Urothelium cell line (cell line): Measurements from ENCODE around the gene TRNT1.

Experiments used
- DNase-seq: peaks from one replicate; pipeline ENCODE4 v3.0.0; 2011; ENCODE audit warnings: low spot score, mixed read lengths
- FAIRE-seq: peaks from 2 replicates; lab custom pipeline; 2011; peaks lifted over from hg19 to GRCh38; lab: Jason Lieb, UNC

Gene TRNT1

DNA sequence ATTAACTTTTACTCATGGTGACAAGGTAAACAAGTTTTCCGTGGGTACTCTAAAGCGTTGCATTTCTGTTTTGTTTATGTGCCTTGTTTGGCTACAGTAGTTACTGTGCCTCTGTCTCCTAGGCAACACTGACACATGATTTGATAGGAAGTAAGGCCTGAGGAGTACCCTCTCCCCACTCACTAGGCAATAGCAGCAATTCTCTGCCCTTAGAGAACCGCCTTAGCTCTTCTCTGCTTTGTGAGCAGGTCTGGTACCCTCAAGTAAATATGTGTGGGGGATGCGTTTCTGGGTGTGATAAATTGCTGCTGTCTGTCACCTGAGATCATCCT is 16.5 kb upstream of the TRNT1 start, which contains the start of gene IL5RA:
TSS of gene IL5RA (minus strand) at position 76 of the 332 bp plus-strand sequence. CDS start 5,390 bp downstream, outside the sequence.
- no peak for DNase-seq
- no peak for FAIRE-seq

DNA sequence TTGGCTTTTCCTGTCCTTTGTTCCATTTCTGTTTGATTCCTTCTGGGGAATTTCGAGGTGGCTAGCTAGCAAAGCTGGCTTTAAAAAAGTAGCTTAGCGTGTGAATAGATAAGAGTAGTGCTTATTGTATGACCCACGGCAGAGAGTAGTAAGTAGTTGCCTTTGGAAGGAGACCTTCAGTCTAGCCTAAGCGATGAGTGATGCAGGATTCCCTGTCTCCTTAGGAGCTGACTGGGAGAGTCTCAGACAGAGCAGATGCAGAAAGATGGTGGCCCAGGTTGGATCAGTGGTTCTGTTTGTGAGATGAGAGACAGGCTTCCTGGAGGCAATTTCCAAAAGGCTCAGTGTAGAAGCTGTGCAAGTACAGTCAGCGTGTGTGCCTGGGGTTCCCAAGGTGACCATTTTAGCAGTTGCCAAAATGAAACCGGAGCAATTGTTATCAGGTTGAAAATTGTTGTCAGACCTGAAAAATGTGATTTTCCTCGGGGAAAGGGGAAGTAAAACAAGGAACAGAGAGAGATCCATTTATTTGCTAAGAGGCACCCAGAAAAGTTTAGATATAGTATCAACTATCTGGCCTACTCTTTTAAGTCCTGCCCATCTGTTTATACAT is 15.9 kb upstream of the TRNT1 start:
- FAIRE-seq (no peak), DNase-seq (no peak)

DNA sequence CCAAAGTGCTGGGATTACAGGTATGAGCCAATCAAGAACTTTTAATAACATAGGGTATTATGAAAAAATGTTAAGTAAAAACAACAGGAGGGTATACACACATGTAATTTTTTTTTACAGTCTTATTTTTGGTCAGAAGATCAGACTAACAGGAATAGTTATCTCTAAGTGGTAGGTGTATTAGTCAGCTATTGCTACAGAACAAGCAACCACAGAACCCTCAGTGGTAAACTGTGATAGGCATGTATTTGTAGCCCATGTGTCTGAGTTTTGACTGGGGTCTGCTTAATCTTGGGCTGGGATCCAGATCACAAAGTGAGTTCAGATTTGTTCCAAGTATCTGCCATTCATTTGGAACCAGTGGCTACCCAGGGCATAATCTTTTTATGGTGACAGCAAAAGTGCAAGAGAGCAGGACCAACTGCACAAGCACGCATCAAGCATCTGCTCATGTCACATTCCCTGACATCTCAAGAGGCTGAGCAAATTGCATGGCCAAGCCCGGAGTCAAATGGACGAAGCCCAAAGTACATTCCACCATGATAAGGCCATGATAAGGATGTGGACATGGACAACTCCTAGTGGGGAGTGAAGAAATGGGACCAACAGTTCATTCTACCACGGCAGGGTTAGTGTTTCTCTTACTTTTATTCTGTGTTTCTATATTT is 13.6 kb upstream of the TRNT1 start:
- DNase-seq (no peak), FAIRE-seq (no peak)

DNA sequence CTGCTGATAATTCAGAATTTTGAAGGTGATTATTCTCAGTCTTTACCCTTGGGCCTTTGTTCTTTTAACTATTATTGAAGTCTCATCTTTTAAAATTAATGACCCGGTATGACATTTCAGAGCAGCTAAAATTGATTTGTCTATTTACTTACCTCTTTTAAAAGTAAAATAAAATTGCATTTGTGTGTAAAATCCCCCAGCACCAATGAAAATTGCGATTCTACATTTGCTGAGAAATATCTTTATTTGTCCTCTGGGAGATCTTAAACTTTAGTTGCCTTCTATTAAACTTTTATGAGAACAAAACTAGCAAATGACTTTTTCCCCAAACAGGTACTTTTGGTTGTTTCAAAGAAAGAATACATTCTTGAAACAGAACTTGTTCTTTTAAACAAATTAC is 9.1 kb upstream of the TRNT1 start:
- FAIRE-seq (no peak), DNase-seq (no peak)

DNA sequence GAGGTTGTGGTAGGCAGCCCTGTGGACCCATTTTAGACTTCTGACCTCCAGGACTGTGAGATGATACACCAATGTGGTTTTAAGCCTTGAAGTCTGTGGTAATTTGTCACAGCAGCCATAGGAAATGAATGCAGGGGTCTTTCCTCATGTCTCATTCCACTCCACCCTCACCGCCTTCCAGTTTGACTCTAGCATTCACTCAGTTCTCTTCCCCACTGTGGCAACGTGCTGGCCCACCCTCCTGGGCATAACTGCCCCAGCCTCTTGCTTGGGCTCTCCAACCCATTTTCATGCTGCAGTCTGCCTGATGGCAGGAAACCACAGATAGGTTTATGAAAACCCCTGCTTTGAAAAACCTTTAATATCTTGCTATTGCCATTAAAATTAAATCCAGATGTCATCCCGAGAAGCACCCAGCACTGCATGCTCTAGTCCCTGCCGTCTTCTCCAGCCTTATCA is 7.3 kb upstream of the TRNT1 start:
- DNase-seq (no peak), FAIRE-seq (no peak)

DNA sequence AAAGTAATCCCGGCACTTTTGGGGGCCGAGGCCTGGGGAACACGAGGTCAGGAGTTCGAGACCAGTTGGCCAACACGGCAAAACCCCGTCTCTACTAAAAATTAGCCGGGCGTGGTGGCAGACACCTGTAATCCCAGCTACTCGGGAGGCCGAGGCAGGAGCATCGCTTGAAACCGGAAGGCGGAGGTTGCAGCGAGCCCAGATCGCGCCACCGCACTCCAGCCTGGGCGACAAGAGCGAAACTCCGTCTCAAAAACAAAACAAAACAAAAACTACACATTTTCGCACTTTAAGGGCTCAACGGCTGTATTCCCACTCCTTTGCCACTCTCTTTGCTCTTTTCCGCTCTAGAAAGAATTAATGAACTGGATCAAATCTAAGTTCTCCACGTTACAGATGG is 763 bp upstream of the TRNT1 start:
- DNase-seq (no peak), FAIRE-seq (no peak)

DNA sequence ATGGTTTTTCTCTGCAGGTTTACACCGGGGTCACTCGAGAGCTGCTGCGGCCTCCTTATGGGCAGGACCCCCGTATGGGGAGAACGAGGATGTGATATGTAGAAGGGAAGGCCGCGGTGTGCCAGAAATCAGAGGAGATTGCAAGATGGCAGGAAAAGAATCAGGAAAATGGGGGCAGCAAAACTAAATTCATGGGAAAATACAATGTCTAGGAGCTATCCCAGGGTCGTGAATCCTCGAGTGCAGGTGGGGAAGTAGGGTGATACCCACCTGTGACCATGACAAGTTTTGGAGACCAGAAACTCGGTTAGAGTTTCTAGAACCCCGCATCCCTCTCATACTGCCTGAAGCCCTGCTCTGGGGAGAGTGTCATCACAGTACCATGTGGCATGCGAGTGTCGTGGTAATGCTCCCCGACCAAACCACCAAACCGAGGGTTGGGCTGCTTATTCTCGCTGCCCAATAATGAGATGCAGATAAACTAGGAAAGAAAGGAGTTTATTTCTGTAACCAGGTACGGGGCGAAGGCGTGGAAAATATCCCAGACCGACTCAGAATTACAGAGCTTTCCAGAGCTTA is 781 bp downstream of the TRNT1 start:
- DNase-seq (peak; percentile 15), FAIRE-seq (no peak)

DNA sequence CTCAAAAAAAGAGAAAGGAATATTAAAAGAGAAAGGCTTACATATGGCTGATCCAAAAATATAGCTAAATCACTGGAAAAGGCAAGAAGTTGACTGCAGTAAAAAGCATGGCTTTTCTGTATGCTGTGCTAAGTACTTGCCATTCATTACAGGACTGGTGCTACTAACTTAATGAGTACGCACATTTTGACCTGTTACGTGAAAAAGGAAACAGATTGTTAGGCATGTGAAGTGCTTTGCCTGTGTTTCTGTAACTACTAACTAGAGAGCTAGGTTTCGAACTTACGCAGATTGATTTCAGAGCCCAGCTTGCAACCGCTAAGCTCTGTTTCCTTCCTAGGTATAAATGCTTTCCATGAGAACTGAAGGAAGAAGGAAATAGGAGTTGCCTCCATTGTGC is 2.8 kb downstream of the TRNT1 start:
- DNase-seq (no peak), FAIRE-seq (no peak)

DNA sequence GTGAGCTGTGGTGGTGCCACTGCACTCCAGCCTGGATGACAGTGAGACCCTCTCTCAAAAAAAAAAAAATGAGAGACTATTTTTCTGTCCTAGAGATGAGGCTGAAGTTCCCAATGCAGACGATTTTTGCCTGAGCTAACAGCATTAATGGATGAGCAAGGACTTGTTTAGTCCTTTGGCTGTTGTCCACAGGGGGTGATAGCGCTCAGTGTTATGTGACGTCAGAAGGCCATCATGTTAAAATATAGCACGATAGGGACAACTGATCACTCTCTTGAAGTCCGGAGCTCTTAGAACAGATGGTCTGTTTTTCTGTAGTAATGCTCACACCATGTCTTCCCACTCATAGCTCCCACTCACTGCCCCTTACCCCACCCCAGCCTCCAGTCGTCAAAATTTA is 6.8 kb downstream of the TRNT1 start:
- no peak for FAIRE-seq
- DNase-seq = no peak

DNA sequence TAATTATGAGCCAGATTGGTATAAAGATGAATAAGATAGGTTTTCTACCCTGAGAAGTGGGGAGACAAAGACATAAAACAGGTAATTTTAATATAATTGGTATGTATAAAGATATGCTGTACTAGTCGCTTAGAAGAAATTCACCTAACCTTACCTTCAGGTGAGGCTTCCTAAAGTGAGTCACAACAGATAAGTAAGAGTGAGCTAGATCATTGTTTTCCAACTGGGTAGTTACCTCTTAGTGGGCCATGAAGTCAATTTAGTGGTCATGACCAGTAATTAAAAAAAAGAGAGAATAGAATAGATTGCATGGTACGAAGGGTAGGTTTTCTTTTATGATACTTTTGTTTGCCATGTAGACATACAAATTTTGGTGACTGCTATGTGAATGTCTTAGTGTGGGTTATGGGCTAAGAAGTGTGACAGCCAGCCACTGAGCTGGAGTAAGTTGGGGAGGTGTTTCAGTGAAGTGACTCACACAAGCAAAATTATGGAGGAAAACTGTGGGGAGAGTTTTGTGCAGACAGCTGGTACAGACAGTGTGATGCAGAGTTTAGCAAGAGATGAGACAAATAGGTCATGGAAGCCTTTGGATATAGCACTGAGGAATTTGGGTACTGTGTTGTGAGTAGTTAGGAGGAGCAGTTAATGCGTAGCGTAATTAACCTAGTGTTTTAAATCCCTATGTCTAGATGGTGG is 8.2 kb downstream of the TRNT1 start:
- no peak for DNase-seq
- no peak for FAIRE-seq

DNA sequence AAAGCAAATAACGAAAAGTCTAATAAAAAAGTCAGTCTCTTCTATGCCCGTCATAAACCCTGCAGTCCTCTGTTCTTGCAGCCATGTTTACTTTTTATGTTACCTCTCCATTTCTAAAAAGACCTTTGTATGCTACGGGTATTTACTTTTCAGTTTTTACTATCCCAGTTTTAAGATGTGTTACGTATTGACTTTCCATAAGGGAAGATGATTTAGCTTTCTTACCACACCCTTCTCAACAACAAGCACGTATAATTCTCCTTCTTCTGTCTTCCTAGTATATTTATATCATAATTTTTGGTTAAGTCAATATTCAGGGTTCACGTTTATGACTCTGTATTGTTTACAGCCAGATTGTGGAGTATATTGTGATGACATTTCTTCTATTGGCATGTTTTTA is 10.8 kb downstream of the TRNT1 start:
- DNase-seq = no peak
- no peak for FAIRE-seq

DNA sequence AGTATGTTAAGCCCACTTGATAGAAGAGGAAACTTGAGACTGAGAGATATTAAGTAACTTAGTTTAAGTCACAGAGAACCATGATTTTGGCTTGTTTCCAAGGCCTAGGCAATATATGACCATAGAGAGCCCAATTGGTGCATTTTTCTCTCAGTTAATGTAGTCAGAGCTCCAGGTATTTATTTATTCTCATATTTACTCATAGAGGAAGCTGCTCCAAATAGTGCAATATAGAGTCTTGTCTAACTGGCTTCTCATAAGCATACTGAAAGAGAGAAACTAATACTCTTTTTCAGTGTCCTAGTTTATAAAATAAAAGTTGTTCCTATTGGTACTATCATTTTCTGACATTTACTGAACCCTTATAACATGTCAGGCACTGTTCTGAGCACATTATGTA is 15.2 kb downstream of the TRNT1 start:
- FAIRE-seq (no peak), DNase-seq (no peak)

DNA sequence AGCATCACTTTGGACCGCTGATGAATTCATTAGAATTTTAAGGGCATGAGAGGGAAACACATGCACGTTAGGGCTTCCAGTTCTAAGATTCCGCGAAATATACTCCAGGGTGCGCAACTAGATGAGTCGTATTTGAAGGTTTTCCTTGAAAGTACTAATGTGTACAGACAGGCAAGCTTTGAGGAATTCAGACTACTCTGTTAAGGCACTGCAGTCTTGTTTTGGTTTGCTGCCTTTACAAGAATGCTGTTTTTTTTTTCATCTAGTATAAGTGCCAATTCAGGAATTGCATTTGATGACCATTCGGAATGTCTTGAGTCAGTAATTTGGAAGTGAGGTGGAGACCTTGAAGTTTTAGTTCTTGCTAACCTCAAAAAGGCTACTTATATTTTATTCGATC is 19.1 kb downstream of the TRNT1 start:
- DNase-seq (no peak), FAIRE-seq (no peak)

DNA sequence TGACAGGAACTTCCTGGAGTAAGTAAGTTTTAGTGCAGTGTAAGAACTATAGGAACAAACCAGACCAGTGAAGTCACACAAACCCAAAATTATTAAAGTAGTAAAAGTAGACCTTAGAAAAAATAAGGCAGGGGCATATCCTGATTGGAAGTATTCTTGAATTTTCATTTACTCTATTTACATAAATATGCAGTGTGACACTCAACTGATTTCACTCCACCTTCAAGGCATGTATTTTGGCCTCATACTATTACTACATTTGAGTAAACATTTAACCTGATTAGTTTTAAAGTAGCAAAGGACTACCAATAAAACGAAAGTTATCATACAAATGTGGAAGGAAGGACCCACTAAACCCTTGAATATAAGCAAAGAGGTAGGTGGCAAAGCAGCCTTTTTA is 22.8 kb downstream of the TRNT1 start:
- DNase-seq (no peak), FAIRE-seq (no peak)

DNA sequence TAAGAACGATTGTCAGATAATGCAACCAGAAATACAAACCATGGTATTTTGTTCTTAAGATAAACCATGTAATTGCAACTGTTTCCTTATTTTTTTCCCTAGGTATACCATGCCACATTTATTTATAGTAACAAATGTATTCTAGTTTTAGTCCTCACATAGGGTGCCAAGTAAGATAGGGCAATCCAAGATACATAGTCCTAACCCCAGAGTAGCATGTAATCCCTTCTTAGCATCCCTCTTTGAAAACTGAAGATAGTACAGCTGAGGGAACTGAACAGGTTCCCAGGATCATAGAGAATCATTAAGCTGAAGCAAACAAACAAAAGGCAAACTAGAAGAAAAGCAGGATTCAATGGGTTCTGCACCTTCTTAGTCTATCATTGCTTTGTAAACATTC is 24.8 kb downstream of the TRNT1 start:
- FAIRE-seq (no peak), DNase-seq (no peak)

DNA sequence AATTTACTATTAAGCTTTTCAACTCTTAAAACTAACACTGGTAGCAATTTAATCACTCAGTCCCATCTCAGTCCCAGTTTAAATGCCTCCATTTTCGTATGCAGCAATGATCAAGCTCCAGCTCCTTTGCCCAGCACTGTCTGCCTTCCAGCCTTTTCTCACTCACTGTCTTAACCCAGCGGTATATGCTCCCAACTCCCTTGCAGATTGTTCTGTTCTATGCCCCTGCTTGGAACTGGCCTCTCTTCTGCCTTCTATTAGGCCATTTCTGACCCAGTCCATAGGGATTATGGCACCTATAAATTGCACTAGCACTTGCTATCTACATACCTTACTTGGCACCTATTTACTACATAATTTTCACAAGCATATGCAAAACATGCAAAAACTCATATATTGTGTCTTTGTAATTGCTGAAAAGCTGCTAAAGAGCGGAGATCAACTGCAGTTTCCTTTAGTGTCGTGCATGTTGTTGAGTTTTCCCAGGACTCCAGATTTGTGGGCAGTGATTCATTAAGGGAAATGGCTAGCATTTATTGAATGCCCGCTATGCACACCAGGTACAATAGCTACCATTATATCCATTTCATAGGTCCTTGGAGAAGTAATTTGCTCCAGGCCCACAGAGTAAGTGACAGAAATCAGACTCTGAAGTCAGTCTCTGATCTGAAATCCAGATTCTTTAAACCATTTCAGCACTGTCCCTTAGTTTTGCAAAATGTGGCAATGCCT is 28.3 kb downstream of the TRNT1 start:
- FAIRE-seq (no peak), DNase-seq (no peak)

DNA sequence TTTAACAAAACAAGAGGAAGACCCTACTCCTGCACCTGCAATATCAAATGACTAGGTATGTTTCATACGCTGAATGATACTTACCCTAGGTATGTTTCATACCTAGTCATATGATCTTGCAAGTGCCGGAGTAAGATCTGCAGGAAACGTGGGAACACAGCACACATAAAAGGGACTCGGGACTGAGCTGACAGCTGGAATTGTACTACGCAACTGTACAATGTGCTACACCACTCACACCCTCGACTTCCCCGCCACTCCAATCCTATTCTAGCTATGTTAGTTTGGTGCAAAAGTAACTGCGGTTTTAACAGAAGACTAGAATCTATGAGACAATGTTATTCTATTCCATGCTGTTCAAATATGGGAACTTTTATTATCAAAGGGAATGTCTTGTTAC is 30.7 kb downstream of the TRNT1 start:
- FAIRE-seq (no peak), DNase-seq (no peak)

DNA sequence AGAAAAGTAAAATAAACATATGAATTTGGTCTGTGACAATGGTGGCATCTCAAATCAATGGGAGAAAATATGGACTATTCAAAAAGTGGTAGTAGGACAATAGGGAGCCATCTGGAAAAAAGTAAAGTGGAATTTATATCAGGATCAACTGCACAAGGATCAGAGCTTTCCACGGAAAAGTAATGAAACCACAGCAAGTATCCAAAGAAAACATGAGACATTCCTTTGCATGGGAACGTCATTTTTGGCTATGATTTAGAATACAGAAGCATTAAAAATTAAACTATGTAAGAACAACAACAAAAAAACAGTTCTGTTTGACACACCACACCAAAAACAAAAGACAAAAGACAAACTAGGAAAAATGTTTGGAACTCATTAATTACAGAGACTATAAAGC is 34.1 kb downstream of the TRNT1 start:
- no peak for FAIRE-seq
- no peak for DNase-seq

DNA sequence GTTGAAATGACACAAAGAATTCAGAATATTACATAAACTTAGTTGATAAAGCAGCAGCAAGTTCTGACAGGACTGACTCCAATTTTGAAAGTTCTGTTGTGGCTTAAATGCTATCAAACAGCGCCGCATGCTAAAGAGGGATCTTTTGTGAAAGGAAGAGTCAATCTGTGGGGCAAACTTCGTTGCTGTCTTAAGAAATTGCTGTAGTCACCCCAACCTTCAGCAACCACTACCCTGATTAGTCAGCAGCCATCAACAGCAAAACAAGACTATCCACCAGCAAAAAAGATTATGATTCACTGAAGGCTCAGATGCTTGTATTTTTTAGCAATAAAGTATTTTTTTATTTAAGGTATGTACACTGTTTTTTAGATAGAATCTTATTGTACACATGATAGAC is 38.5 kb downstream of the TRNT1 start:
- no peak for FAIRE-seq
- no peak for DNase-seq

DNA sequence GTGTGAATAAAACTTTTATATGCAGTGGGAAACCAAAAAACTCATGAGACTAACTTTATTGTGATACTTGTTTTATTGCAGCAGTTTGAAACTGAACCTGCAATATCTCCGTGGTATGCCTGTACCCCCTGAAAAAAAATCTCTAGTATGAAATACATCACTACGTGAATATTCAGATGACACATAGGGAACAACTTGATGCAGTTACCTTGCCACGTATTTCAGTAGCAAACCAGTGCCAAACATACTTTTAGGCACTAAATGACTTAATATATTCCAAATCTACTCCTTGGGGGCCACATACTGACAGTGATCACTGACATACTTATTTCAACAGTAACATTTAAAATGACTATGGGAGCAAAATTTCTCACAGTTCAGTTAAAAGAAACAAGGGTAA is 38.9 kb downstream of the TRNT1 start:
- no peak for DNase-seq
- FAIRE-seq = no peak

DNA sequence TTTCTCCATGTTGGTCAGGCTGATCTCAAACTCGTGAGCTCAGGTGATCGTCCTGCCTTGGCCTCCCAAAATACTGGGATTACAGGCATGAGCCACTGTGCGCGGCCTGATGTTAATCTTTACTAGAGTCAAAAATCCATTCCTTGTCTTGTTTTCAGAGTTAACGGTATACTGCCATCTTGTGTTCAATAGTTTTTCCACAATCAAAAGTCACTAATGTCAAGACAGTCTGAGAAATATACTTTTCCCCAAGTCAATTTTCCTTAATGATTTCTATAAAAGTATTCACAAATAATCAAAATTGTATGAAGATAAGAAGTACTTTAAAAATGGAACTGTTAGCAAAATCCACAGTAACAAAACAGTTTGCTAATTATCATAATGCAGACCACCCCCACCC is 44.3 kb downstream of the TRNT1 start:
- no peak for FAIRE-seq
- no peak for DNase-seq
